GM12878 (cell line): ENCODE data around the gene NCKAP5.

ENCODE experiments used
- CBFB ChIP-seq: IDR thresholded peaks from 2 replicates; pipeline ENCODE4 v1.6.1; 2016; ENCODE audit warnings: antibody characterized with exemption, low read depth
- CTCF ChIP-seq, 3 experiments: IDR thresholded peaks in 2 of 3; conservative IDR thresholded peaks in 1 of 3; 2 replicates each; pipeline ENCODE4 v1.5.1; 2011; ENCODE audit warnings: low read depth in 3 of 3, low read length in 3 of 3, mild to moderate bottlenecking in 3 of 3, control low read depth in 2 of 3, moderate library complexity in 2 of 3, inconsistent platforms in 1 of 3, mixed read lengths in 1 of 3; ENCODE audit not compliant: control insufficient read depth in 2 of 3, insufficient read depth in 1 of 3; ENCODE audit errors: extremely low read depth in 1 of 3
- ESRRA ChIP-seq: IDR thresholded peaks from 2 replicates; pipeline ENCODE4 v1.6.1; 2012; ENCODE audit warnings: mild to moderate bottlenecking, low read length, improper control_type of control experiment
- EZH2 ChIP-seq: IDR thresholded peaks from 2 replicates; pipeline ENCODE4 v1.6.1; 2012; ENCODE audit warnings: low read depth, mild to moderate bottlenecking, control low read depth, inconsistent platforms, low read length, borderline replicate concordance; ENCODE audit not compliant: control insufficient read depth
- JUND ChIP-seq: IDR thresholded peaks from 2 replicates; pipeline ENCODE4 v1.6.1; 2012; ENCODE audit warnings: low read depth, mild to moderate bottlenecking, low read length, improper control_type of control experiment, moderate library complexity
- MTA3 ChIP-seq: IDR thresholded peaks from 2 replicates; pipeline ENCODE4 v1.6.1; 2012; ENCODE audit warnings: low read length, inconsistent platforms, borderline replicate concordance
- MYC ChIP-seq: IDR thresholded peaks from 2 replicates; pipeline ENCODE4 v1.6.1; 2011; ENCODE audit warnings: mild to moderate bottlenecking, low read length, moderate library complexity, inconsistent platforms; ENCODE audit not compliant: insufficient read depth, insufficient replicate concordance, insufficient read length, severe bottlenecking
- NR2C1 ChIP-seq: fragments of 450-650 bp; IDR thresholded peaks from 2 replicates; pipeline ENCODE4 v1.6.1; 2017; ENCODE audit warnings: antibody characterized with exemption, mild to moderate bottlenecking, moderate library complexity
- RAD51 ChIP-seq: fragments of 450-650 bp; IDR thresholded peaks from 2 replicates; pipeline ENCODE4 v1.6.1; 2016; ENCODE audit warnings: moderate library complexity, mild to moderate bottlenecking, inconsistent platforms
- RBBP5 ChIP-seq: fragments of 200-600 bp; sonication (generic); conservative IDR thresholded peaks from 2 replicates; pipeline ENCODE4 v1.6.1; 2016
- RFX5 ChIP-seq: IDR thresholded peaks from 2 replicates; pipeline ENCODE4 v1.6.1; 2011; ENCODE audit warnings: low read depth, low read length, improper control_type of control experiment
- SP1 ChIP-seq: IDR thresholded peaks from one replicate; pipeline ENCODE4 v1.6.1; 2011; ENCODE audit warnings: low read depth, low read length
- SREBF2 ChIP-seq: IDR thresholded peaks from 2 replicates; pipeline ENCODE4 v1.6.1; 2012; ENCODE audit warnings: mild to moderate bottlenecking, low read length
- TF ChIP-seq, protein P1 (sequence below): IDR thresholded peaks from 2 replicates; pipeline ENCODE4 v1.6.1; 2011; ENCODE audit warnings: low read depth, low read length, improper control_type of control experiment, borderline replicate concordance

GRCh38 chr2:132754867-132755472 lies 813.3 kb downstream of the NCKAP5 start:
- no peak for TF ChIP-seq RFX5
- no peak for TF ChIP-seq ESRRA
- TF ChIP-seq MYC = no peak
- TF ChIP-seq CTCF (IDR thresholded peaks at IDR 0.05 in 2 of 3, conservative IDR thresholded peaks at IDR 0.05 in 1 of 3; ENCODE audit: control insufficient read depth in 2 of 3, extremely low read depth in 1 of 3, insufficient read depth in 1 of 3, low read depth in 3 of 3, low read length in 3 of 3) = no peak
- TF ChIP-seq, protein P1, sequence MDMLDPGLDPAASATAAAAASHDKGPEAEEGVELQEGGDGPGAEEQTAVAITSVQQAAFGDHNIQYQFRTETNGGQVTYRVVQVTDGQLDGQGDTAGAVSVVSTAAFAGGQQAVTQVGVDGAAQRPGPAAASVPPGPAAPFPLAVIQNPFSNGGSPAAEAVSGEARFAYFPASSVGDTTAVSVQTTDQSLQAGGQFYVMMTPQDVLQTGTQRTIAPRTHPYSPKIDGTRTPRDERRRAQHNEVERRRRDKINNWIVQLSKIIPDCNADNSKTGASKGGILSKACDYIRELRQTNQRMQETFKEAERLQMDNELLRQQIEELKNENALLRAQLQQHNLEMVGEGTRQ = no peak
- no peak for TF ChIP-seq SP1
- no peak for TF ChIP-seq SREBF2
- no peak for TF ChIP-seq CBFB
- TF ChIP-seq EZH2 = no peak
- no peak for TF ChIP-seq MTA3
- TF ChIP-seq RBBP5 = no peak
- no peak for TF ChIP-seq JUND
- TF ChIP-seq NR2C1 = no peak
- no peak for TF ChIP-seq RAD51
